ENCODE data around the gene MXD3. TPM values are rescaled to one million over a fixed set of nuclear protein-coding genes. Genes with fewer than 3 reads are reported as not detected.
"Not testable (repeated sequence)": the region's sequence is repeated elsewhere in the genome, so short reads cannot be mapped to it uniquely, and the experiment has no call there.

Gene MXD3
- polyA plus RNA-seq, 5 donors: 16.7 to 39.9 (median 30.3) TPM

DNA sequence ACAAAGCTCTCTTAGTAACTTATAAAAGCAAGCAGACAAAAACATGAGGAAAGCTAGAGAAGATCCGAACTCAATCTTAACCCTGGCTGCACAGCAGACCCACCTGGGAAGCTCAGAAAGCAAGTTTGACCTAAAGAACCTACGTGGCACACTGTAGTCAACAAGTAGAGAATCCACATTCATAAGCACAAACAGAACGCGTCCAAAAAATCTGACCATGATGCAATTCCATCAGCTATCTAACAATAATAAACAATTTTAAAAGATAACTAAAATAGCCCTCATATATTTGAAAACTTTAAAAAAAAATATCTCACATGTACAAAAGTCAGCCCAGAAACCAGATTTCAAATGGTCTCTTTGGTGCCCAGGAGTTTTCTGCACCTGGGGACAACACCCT lies 35.1 kb upstream of the MXD3 start:
- DNase-seq: no peak

DNA sequence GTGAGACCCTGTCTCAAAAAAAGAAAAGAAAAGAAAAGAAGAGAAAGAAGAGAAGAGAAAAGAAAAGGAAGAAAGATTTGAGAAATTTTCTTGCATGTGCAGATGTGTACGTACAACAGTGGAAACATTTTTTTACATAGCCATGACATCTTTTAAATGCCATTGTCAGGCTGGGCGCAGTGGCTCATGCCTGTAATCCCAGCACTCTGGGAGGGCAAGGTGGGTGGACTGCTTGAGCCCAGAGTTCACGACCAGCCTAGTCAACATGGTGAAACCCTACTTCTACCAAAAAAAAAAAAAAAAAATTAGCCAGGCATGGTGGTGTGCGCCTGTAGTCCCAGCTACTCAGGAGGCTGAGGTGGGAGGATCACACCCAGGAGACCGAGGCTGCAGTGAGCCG lies 33.2 kb upstream of the MXD3 start:
- no peak for DNase-seq

DNA sequence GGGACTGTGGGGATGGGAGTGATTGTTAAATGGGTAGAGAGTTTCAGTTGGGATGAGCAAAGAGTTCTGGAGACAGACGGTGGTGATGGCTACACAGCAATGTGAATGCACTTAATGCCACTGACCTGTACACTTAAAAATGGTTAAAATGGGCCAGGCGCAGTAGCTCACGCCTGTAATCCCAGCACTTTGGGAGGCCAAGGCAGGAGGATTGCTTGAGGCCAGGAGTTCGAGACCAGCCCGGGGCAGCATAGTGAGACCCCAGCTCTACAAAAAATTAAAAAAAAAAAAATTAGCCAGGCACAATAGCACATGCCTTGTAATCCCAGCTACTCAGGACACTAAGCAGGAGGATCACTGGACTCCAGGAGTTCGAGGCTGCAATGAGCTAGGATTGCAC lies 32.1 kb upstream of the MXD3 start:
- DNase-seq: no peak

DNA sequence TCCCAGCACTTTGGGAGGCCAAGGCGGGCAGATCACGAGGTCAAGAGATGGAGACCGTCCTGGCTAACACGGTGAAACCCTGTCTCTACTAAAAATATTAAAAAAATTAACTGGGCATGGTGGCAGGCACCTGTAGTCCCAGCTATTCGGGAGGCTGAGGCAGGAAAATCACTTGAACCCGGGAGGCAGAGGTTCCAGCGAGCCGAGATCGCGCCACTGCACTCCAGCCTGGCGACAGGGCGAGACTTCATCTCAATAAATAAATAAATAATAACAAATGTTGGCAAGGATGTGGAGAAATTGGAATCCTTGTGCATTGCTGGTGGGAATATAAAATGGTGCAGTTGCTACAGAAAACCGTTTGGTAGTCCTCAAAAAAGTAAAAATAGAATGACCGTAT lies 31.3 kb upstream of the MXD3 start:
- not testable (repeated sequence) for DNase-seq

DNA sequence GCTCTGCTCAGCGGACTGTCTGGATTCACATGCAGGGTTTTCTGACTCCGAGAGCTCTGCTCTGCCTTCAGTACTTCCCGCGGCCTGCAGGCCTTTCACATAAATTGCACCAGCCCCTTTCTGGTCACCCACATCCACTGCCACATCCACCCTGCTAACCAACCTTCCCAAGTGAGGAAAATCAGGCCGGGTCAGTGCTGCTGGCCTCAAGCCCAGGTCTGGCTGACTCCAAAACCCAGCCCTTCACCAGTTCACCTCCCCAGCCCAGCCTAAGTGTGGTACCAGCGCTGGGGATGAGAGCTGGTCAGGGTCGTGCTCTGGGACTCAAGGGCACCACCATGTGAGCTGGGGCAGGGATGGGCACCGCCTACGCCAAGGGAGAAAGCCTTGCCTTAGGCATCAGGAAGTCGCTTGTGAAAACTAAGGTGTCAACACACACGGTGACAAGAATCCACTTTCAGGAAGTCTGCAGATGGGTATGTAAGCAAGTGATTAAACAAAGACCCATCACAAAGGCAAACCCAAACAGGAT lies 27.5 kb upstream of the MXD3 start:
- no peak for DNase-seq

DNA sequence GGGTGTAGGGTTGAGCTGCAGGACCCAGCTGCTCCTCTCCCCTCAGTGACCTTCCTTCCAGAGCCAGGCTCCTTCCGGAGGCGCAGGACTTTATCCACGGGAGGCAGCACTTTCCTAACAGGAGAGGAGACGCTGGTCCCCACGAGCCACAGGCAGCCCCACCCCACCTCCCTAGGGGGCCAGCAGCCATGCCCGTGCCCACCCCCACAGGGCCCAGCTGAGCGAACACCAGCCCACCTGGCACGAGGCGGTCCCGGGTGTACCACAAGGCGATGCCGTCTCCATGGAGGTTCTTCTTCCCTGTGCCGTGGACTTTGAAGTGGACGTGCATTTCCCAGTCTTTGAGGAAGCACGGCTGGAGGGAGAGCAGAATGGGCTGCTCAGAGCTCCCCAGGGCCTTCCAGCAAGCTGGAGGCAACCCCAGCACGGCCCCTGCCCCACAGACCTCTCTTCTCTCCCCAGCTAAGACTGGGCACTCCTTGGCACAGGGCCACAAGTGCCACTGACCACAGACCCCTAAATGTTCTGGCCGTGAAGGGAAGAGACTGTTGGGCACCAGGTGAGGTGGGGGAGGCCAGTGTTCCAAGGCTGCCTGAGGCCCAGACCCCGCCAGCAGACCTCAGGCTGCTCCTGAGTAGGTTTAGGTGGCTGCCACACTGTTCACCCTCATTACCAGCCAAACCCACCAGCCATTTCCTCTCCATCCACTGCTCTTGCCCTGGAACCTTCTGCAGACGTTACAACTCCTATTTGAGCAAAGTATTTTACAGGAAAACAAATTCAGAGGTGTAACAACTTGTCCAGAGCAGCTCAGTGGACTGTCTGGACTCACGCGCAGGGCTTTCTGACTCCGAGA lies 26.8 kb upstream of the MXD3 start:
- DNase-seq: no peak

DNA sequence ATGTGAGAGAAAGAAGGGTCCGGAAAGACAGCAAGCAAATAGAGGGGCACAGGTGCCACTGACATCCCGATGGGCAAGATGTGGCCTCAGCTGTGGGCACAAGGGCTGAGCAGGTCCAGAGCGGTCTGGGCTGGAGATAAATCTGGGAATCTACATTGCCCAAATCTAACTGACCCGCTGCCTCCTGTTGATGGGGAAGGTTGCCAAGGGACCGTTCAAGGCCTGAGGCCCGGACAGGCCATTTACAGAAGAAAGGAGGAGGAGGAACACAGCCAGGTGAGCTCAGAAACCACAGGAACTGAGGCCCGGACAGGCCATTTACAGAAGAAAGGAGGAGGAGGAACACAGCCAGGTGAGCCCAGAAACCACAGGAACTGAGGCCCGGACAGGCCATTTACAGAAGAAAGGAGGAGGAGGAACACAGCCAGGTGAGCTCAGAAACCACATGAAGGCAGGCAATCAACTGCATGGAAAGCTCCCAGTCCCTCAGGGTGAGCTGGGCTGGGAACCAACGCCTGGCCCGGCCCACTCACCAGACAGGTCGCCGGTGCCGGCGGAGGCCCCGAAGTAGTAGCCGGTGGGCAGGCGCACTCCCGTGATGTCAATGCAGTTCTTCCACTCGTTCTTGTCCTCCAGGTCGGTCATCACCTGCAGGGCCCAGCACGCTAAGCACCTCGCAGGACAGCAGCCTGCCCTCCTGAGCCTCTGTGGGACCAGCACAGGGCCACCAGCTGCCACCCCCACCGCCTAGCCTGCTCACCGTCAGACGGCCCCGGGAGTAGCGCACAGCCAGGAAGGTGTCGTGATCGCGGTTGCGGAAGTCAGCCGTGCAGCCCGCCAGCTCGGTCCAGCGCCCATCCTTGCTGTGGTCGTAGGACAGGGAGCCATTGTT lies 25.2 kb upstream of the MXD3 start:
- DNase-seq: no peak

DNA sequence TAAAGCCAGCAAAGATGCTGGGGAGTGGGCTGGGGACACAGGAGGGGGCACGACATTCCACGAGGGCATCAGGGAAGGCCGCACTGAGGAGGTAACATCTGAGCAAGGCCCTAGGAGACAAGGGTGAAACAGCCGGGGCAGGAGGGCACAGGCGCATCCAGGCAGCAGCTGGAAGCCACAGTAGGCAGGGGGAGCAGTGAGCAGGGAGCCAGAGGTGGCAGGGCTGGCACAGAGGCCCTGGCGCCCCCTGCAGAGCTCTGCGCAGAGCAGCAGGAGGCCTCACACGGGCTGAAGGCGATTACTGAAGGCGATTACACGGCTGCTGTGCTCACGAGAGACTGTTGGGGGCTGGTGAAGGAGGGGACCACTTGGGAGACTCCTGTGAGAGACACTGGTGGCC lies 24.4 kb upstream of the MXD3 start:
- DNase-seq: no peak

DNA sequence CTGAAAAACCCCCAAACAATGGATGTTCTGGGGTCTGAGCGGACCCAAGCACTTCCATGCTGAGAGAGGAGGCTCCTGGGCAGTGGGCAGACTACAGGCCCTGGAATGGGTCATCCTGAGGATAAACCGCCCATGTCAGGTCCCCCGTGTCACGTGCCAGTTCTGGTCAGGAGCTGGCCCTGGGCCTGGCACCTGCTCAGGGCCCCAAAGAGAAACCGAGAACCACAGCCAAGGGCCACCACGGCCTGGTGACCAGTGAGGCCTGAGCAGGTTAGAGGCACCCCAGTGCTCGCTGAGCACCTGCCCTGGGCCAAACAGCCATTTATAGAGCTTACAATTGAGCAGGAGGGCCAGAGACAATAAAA lies 24.0 kb upstream of the MXD3 start:
- DNase-seq: no peak

DNA sequence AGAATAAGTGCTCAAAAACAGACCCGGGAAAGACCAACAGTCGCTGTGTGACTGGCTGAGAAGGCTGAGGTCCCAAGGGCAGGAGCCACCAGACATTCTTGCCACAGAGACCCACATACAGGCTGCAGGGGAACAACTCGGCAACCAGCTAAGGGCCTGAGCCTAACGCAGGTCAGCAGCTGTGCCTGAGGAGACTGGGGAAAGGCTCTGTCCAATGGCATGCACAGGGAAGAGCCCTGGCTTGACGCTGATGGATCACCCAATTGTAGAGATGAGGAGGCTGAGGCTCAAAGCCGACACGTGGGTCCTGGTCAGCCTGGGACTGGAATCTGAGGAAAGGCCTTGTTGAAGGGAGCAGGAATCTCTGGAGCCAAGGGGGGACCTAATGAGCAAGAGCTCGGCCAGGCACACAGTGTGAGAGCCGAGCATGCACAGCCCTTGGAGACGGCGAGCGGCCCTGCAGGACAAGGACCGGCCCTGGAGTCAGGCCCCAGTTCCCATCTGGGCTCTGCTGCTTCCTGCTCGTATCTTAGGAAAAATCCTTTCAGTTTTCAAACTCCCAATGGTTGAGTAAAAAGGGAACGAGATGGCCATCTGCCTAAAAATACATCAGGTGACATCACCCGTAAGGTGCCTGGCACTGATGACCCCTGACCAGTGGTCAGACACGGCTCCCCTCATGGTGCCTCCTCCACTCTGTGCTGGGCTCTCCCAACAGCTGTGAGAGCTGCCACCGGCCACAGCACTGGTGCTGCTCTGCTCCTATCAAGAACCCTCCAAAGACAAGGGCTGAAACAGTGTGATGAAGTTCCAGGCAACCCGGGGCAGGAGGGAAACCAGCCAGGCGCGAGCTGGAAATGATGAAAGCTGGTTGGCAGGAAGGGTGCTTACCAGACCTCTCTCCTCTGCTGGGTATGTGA lies 23.3 kb upstream of the MXD3 start:
- no peak for DNase-seq

DNA sequence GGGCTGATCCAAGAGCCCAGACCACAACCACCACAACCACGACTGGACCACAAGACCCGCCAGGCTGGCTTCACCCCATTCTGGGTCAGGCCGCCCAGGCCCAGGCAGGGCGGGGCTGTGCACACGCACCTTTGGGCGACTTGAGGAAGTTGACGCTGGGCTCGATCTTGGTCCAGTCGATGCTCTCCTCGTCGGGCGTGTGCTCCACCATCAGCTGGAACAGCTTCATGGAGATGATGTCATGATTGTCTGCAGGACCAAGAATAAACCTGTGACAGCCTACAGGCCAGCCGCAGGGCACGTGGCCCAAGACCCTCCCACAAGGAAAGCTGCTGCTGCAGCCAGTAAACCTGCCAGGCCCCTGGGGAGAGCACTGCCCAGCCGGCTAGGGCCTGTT lies 22.5 kb upstream of the MXD3 start:
- DNase-seq: no peak

DNA sequence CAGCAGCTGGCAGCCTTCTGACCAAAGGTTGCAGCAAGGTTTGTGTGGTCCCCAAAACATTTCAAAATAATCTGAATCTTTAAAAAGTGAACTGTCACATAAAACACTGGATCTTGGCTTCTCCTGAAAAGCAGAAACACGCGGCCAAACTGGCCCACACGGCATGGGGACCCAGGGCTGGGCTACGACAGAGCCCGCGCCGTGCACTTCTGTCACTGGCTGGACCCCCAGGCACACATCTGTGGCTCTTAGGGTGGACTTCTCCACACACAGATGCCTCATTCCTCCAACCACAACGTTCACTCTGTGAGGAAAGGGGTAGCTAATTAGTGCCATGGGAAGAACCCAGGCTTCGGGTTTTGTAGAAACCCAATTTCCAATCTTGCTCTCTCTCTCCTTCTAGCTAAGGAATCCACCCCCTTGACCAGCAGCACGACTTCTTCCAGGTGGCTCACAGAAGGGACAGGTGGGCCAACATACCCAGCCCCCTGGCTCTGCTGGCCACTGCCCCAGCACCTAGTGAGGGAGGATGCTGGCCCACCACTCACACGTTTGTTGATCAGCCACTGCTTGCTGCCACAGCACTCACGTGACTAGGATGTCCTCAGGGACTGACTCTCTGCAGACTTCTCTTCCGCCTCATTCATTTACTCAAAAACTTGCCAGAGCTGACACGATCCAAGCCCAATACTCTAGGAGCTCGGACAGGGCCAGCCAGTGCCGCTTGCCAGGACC lies 21.9 kb upstream of the MXD3 start:
- DNase-seq: no peak

DNA sequence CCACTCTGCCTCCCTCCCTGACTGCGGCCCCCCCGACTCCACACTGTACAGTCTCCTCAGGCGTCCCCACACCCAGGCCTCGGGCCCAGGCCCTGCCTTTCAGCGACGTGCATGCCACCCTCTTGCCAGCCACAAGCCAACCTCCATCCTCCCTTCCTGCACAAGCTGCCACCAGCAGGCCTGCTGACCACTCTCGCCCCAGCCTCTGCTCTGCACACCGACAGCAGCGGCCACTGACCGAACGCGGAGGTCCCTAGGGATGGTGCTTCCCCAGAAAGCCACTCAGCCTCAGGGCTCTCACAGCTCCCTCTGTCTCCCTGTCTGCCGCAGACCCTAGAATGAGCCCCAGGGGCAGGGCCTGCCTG lies 21.2 kb upstream of the MXD3 start:
- no peak for DNase-seq

DNA sequence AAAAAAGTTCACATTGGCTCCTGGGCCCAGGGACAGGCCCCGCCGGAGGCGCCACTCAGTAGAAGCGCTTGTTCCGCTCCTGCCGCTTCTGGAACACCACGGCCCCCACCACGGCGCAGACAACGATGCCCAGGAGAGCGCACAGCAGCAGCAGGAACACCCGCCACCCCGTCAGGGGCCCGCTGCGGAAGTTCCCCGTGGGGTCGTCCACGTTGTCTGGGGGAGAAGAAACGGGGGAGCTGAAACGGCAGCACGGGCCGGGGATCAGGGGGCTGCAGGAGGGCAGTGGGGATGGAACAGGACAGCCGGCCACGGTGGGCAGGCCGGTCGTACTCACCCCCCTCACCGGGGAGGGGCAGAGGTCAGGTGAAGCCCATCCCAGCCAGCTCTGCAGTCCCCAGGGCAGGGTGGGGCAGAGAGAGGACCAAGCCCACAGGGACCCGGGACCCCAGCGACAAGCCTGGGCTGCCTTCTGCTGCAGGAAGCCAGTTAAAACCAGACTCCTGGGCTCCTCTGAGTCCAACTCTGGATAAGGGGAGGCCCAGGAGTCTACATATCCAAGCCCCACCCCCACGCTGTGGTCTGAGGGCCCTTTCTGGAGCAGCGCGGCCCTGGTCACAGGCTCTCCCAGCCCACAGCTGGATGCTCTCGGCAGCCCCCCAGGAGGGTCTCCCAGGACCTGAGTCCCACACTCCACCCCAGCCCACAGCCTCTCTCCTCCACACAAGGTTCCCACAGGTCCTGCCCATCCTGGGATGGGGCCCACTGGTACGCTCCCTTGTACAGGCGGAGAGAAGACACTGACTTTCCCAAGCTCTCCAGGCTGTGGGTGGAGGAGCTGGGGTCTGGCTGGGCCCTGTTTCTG lies 20.6 kb upstream of the MXD3 start:
- no peak for DNase-seq

DNA sequence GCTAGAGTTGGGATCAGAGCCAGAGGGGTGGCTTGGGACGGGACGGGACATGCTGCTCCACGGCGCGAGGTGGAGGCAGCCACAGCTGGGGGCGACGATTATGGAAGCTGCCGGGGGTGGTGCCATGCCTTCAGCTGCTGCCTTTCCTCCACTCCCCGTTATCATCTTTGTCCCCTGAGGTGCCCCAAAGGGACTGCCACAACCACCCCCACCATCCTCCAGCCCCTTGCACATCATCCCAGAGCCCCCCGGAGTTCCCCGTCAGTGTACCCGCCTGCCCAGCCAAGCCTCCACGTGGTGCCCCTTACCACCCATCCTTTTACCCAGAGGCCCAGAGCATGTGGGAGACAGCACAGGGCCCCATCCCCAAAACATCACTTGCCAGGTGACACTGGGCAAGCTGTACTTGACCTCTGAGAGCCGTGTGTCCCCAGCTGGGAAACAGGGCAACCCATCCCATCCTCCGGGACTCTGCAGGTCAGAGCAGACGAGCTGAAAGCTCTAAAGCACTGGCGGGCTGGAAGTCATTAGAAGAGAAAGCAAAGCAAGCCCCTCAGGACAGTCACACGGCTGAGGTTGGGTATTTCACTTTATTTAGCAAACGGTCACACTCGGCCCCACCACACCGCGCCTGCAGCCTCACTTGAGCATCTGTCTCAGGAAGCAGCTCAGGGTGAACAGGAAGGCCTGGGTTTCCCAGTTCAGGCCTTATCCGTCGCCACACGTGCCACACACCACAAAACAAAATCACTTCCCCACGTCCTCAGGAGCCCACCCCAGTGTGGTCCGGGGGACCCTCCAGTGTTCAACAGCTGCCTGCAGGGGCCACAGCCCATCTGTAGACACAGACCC lies 19.5 kb upstream of the MXD3 start:
- DNase-seq: no peak

DNA sequence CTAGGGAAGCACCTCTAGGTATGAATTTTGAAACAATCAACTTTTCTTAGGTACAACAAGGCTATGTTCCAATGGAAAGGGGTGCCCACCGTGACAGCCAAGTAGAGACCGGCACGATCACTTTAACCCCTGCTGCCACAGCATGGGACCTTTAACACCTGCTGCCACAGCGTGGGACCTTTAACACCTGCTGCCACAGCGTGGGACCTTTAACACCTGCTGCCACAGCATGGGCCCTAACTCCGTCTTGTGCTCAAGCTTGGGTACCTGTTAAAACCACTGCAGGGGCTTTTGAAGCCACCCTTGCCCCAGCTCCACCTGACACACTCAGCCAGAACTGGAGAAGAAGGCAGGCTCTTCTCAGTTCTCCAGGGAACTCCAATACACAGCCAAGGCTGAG lies 18.2 kb upstream of the MXD3 start:
- no peak for DNase-seq

DNA sequence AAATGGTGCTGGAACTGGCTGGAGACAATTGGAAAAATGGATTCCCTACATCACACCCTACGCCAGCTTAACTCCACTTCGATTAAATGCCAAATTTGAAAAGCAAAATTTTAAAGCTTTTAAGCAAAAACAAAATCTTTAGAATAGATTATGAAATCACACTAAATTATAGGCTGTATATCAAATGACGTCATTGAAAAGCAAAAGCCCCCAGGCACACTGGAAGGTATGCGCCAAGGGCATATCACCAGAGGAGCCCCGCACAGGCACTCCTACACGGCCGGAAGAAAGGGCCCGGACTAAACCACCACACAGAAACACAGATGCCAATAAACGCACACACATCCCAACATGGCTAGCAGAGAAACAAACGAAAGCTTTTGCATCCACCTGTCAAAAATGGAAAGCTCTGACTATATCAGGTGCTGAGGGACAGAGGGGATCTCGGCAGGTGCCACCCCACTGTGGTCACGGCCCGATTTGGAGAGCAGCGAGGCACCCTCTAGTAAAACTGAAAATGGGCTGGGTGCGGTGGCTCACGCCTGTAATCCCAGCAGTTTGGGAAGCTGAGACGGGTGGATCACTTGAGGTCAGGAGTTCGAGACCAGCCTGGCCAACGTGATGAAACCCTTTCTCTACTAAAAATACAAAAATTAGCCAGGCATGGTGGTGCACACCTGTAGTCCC lies 17.0 kb upstream of the MXD3 start:
- DNase-seq: no peak

All from right lung (tissue), 5 donors.